ENCODE results near the gene AKNA.
A peak's percentile ranks its signal among the peaks of the same experiment; 100 is the strongest.

AKNA gene

GRCh38 chr9:114387680-114388356, at the start of gene AKNA:
Gene AKNA (minus strand): TSS chr9:114387982. CDS start chr9:114381333, 6,649 bp downstream.
- peak; percentile 84 for DNase-seq

- no peak for DNase-seq
Measured at GRCh38 chr9:114437401-114437893, 49.7 kb upstream of the AKNA start.

- no peak for DNase-seq
Measured at GRCh38 chr9:114434878-114435311, 47.1 kb upstream of the AKNA start.

GRCh38 chr9:114433720-114434255, 46.0 kb upstream of the AKNA start:
- DNase-seq: no peak

GRCh38 chr9:114433086-114433485, 45.3 kb upstream of the AKNA start:
- DNase-seq: no peak

GRCh38 chr9:114432323-114433067, 44.7 kb upstream of the AKNA start:
- DNase-seq: no peak

GRCh38 chr9:114431770-114432169, 44.0 kb upstream of the AKNA start:
- DNase-seq: no peak

- DNase-seq: no peak
Measured at GRCh38 chr9:114431003-114431402, 43.2 kb upstream of the AKNA start.

- DNase-seq: no peak
Measured at GRCh38 chr9:114430457-114430856, 42.7 kb upstream of the AKNA start.

- DNase-seq: no peak
Measured at GRCh38 chr9:114429488-114429887, 41.7 kb upstream of the AKNA start.

- no peak for DNase-seq
Measured at GRCh38 chr9:114428466-114428865, 40.7 kb upstream of the AKNA start.

- DNase-seq: no peak
Measured at GRCh38 chr9:114427644-114428043, 39.9 kb upstream of the AKNA start.

- no peak for DNase-seq
Measured at GRCh38 chr9:114426046-114426948, 38.5 kb upstream of the AKNA start.

GRCh38 chr9:114425126-114425525, 37.3 kb upstream of the AKNA start:
- DNase-seq: no peak

- no peak for DNase-seq
Measured at GRCh38 chr9:114424126-114424525, 36.3 kb upstream of the AKNA start.

GRCh38 chr9:114423181-114423580, 35.4 kb upstream of the AKNA start:
- no peak for DNase-seq

- no peak for DNase-seq
Measured at GRCh38 chr9:114421147-114421546, 33.4 kb upstream of the AKNA start.

- no peak for DNase-seq
Measured at GRCh38 chr9:114419796-114420195, 32.0 kb upstream of the AKNA start.

- DNase-seq: no peak
Measured at GRCh38 chr9:114418053-114418452, 30.3 kb upstream of the AKNA start.

GRCh38 chr9:114417511-114417910, 29.7 kb upstream of the AKNA start:
- DNase-seq: no peak

GRCh38 chr9:114416906-114417305, 29.1 kb upstream of the AKNA start:
- DNase-seq: no peak

- DNase-seq: no peak
Measured at GRCh38 chr9:114416290-114416689, 28.5 kb upstream of the AKNA start.

GRCh38 chr9:114414346-114414745, 26.6 kb upstream of the AKNA start:
- DNase-seq: no peak
